ENCODE measurements around the gene IRS2. TPM values are rescaled to one million over a fixed set of nuclear protein-coding genes. Genes with fewer than 3 reads are reported as not detected.

IRS2 gene
- total RNA-seq, 1 donor from 2014 or later = 97.3 TPM

- no peak for DNase-seq (ENCODE audit: low spot score)
These were observed 17.4 kb upstream of the IRS2 start for GRCh38 chr13:109803825-109804224.

DNA sequence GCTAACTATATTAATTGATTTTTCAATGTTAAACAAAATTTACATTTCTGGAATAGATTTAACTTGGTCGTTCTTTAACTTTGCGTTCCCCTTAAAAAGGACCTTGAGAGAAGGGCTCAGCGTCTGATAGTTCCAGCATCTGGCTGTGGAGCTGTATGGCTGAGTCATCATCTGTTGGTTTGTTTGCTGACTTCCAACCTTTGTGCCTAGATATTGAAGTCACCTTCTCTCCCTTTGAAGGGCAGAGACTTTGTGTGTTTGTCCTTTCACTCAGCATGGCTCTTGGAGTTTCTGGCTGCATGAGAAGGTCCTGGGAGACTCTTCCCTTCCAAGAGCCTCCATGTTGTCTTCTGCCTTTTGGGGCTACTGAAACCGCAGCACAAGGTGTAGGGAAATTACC, 16.6 kb upstream of the IRS2 start:
- DNase-seq (ENCODE audit: low spot score) = no peak

- no peak for DNase-seq (ENCODE audit: low spot score)
These were observed 8.6 kb upstream of the IRS2 start for GRCh38 chr13:109795011-109795410.

DNA sequence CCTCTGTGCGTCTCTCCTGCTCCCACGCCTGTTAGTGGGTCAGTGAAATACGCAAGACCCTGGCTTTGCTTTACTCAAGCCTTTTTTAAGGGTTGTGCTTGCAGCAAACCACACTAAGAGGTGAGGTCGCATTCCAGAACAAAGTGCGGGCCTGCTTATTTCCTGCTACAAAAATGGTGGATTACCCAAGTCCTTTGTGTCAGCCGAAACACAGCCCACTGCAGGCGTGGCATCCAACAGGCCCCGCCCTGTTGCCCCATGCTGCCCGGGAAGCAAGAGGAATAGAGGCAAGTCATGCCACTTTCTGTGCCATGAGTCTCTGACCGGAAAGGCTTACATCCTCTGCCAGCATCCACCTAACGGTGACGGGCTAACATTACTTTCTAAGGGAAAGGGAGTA, 7.7 kb upstream of the IRS2 start:
- DNase-seq (ENCODE audit: low spot score) = no peak

DNA sequence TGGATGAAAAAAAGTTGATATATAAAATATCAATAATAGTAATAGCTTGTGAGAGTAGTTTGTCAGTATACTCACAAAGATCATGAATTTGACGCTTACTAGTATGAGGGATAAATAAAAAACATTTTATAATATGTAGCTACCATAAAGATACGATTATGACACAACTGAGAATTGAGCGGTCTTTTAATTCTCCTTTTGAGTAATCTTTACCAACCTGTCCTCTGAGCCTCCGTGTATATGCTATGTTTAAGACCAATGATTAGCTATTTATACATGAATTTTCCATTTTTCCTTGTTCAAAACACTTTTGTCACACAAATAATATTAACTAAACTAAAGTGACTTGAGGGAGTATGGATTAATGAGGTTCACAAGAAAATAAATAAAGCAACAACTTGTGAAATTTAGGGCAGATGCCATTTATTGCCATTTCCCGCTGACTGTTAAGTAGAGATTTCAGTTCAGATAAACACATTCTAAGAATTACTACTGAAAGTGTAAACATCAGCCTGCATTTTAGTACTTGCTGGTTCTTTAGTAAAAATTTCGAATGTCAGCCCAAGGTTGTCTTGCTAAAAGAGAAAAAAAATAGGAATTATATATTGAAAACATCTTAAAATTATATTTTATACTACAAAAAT, 6.2 kb upstream of the IRS2 start:
- DNase-seq (ENCODE audit: low spot score) = no peak

- no peak for DNase-seq (ENCODE audit: low spot score)
These were observed 4.7 kb upstream of the IRS2 start for GRCh38 chr13:109790942-109791605.

DNA sequence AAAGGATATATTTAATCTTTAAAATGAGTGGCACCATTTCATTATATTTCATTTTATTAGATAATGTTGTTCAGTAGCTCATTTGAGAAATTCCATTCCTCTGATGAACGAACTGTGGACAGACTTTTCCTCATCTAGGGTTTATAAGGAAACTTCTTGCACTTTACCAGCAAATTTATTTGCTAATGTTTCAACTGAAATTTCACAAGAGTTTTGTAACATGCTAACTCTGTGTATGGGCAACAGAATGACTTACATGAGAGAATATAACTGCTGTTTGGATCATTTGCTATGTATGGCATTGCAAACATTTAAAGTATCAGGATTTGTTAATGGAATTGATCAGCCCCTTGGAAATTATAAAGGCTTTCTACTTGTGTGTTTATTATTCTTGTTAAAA, 3.7 kb upstream of the IRS2 start:
- no peak for DNase-seq (ENCODE audit: low spot score)

- DNase-seq (ENCODE audit: low spot score) = no peak
These were observed 2.9 kb upstream of the IRS2 start for GRCh38 chr13:109789262-109789661.

GRCh38 chr13:109788372-109789111, 2.2 kb upstream of the IRS2 start:
- no peak for DNase-seq (ENCODE audit: low spot score)

- no peak for DNase-seq (ENCODE audit: low spot score)
These were observed 962 bp upstream of the IRS2 start for GRCh38 chr13:109787135-109787954.

DNA sequence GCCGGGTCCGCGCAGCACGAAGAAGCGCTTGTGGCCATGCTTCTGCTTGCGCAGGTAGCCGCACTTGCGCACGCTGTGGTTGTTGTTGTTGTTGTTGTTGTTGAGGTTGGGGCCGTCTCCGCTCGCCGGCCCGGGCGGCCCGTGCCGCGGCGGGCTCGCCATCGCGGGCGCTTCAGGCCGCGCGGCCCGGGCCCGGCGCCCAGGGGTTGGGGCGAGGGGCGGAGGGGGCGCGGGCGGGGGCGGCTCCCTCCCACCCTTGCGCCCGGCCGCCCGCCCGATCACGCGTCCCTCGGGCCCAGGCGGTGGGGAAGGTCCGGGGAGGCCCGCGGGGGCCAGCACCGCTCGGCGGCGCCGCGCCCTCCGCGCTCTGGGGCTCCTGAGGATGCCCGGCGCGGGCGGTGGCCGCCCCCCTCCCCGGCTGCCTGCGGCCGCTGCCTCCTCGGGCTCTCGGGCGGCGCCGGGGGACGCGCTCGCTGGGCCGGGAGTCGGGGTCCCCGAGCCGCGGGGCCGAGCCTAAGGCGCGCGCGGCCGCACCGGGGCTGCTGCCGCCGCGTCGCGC, 412 bp downstream of the IRS2 start:
- no peak for DNase-seq (ENCODE audit: low spot score)

DNA sequence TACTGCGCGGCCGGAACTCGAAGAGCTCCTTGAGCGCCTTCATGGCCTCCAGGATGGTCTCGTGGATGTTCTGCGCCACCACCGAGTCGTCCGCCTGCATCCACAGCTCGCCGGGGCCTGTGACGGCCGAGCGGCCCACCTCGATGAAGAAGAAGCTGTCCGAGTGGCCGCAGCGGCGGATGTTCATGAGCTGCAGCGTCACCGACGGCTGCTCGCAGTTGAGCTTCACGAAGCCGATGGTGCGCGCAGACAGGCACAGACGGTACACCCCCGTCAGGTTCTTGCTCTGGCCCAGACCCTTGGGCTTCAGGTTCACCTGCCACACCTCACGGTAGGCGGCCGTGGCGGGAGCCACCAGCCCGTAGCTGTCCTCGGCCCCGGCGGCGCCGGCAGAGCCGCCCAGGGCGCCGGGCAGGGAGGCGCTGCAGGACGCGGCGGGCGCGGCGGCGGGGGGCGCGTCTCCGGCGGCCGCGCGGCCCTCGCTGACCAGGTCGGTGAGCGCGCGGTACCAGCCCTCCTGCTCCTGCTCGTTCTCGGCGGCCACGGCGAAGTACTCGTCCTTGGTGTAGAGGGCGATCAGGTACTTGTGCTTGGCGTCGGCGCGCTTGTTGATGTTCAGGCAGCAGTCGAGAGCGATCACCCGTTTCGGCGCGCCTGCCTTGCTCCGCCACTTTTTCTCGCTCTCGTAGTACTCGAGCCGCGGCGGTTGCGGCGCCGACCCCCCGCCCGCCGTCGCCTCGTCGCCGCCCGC, 1.1 kb downstream of the IRS2 start:
- DNase-seq (ENCODE audit: low spot score) = no peak

DNA sequence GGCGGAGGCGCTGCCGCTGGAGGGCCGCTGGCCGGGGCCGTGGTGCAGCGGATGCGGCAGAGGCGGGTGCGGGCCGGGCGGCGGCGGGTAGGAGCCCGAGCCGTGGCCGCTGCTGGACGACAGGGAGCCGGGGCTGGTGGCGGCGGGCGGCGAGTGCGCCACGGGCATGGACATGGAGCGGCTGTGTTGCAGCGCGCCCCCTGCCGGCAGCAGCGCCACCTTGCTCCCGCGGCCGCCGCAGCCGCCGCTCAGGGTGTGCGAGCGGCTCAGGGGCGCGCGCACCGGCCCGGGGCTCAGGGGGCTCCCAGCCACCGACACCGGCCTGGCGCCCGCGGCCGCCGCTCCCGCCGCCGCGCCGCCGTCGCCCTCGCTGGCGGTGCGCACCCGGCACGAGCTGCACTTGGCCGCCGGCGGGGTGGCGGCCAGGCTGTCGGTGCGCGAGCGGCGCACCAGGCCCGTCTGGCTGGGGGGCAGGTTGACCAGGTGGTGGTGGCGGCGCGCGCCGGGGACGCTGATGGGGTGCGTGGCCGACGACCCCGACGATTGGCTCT, 1.7 kb downstream of the IRS2 start:
- no peak for DNase-seq (ENCODE audit: low spot score)

GRCh38 chr13:109783815-109784589, 2.4 kb downstream of the IRS2 start:
- no peak for DNase-seq (ENCODE audit: low spot score)

DNA sequence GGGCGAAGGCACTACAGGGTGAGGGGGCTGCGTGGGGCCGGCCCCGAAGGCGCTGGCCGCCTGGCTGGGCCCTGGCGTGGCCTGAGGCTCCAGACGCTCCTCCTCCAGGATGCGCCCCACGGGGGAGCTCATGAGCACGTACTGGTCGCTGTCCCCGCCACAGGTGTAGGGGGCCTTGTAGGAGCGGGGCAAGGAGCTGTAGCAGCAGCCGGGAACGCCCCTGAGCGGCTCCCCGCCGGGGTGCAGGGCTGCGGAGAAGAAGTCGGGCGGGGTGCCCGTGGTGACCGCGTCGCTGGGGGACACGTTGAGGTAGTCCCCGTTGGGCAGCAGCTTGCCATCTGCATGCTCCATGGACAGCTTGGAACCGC, 3.0 kb downstream of the IRS2 start:
- no peak for DNase-seq (ENCODE audit: low spot score)

DNA sequence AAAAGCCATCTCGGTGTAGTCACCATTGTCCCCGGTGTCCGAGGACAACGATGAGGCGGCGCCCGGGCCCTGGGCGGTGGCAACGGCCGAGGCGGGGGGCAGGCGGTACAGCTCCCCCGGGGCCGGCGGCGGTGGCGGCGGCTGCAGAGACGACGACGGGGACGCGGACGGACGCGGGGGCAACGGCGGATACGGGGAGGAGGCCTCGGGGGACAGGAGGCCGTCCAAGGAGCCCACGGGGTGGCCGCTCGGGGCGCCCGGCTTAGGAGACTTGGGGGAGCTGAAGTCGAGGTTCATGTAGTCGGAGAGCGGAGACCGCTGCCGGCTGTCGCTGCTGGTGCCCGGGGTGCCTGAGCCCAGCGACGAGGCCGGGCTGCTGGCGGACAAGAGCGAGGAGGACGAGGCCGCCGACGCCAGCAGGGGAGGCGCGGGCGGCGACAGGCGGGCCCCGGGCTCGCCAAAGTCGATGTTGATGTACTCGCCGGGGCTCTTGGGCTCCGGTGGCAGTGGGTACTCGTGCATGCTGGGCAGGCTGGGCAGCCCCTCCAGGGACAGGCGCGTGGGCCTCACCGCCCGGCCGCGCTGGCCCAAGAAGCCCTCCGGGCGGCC, 3.5 kb downstream of the IRS2 start:
- no peak for DNase-seq (ENCODE audit: low spot score)

DNA sequence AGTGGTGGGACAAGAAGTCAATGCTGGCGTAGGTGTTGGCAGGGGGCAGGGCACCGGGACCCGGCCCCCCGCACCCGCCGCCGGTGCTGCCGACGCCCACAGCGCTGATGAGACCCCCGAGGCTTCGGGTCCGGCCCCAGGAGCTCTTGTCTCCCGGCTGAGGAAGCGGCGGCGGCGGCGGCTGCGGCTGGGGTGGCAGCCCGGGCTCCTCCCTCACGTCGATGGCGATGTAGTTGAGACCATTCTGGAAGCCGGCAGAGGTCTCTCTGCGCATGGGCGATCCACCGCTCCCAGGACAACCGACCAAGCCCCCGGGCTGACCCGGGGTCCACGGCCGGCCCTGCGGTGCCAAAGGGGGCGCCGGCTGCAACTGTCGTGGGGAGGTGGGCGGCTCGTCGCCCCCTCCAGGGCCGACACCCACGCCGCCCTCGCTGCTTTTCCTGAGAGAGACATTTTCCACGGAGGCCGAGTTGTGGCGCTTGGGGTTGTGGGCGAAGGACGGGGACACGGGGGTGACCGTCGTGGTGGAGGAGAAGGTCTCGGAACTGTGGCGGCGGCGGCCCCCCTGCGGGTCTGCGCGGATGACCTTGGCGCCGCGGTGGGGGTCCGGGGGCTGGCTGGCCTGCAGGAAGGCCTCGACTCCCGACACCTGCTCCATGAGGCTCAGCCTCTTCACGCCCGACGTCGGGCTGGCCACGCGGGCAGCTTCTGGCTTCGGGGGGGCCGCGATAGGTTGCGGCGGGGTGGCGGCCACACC, 4.1 kb downstream of the IRS2 start:
- no peak for DNase-seq (ENCODE audit: low spot score)

DNA sequence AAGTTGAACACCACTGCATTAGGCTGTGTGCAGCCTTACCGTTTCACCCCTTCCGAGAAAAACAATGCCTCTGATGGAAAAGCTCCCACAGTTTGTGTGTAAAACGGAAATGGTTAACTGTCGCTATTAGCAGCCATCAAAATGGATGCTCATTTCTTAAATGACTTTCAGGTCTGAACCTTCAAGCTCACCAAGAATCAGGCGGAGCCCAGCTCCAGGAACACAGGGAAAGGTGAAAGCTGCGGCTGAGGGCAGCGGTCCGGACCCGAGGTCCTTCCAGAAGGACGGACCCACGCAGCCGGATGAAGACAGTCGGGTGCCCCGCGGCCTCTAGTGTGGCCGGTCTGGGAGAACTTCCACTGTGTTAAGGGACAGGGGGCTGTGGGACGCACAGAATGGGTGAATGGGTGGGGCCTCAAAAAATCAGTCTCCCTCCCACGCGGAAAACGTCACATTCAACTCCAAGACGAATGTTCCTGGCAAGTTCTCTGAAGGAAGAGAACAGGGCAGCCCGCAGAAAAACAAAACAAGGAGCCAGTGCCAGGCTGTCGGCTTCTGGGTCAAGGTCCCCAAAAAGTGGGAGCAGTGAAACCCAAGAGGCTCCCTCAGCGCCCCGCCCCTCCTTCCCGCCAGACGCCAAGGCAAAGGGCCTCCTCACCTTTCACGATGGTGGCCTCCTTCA, 4.9 kb downstream of the IRS2 start:
- no peak for DNase-seq (ENCODE audit: low spot score)

All from mesenteric fat pad (tissue), 1 donor.